ENCODE data around the gene DONSON.

The DONSON gene

GRCh38 chr21:33541756-33542639 is 46.5 kb downstream of the DONSON start, which contains the start of gene GART:
TSS of gene GART (minus strand) at chr21:33542117. CDS start at chr21:33539315, 2,802 bp downstream.
- no peak for DNase-seq (ENCODE audit: low read depth)
- TF ChIP-seq, protein P1, sequence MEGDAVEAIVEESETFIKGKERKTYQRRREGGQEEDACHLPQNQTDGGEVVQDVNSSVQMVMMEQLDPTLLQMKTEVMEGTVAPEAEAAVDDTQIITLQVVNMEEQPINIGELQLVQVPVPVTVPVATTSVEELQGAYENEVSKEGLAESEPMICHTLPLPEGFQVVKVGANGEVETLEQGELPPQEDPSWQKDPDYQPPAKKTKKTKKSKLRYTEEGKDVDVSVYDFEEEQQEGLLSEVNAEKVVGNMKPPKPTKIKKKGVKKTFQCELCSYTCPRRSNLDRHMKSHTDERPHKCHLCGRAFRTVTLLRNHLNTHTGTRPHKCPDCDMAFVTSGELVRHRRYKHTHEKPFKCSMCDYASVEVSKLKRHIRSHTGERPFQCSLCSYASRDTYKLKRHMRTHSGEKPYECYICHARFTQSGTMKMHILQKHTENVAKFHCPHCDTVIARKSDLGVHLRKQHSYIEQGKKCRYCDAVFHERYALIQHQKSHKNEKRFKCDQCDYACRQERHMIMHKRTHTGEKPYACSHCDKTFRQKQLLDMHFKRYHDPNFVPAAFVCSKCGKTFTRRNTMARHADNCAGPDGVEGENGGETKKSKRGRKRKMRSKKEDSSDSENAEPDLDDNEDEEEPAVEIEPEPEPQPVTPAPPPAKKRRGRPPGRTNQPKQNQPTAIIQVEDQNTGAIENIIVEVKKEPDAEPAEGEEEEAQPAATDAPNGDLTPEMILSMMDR (IDR thresholded peaks at IDR 0.05; ENCODE audit: control insufficient read depth, extremely low read depth, insufficient read depth): no peak
- peak within 1 kb of the TSS; percentile 69 for H3K4me3 ChIP-seq (ENCODE audit: low read depth, low read length)

DNA sequence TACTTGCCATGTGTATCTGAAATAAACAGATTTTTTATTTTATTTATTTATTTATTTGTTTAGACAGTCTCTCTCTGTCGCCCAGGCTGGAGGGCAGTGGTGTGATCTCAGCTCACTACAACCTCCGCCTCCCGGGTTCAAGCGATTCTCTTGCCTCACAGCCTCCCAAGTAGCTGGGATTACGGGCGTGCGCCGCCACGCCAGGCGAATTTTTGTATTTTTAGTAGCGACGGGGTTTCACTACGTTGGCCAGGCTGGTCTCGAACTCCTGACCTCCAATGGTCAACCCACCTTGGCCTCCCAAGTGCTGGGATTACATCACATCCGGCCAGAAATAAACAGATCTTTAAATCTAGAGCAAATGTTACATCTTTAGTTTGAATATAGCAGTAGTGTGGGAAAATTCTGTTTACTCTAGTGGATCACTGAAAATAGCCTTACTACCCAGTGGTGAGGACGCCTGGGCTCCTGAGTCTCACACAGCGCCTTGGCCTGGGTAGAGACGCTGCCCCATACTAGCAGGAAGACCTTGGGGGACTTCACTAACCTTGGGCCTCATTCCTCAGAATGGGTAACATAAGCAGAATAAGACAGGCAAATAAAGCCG is 47.3 kb downstream of the DONSON start:
- peak overlapping the region; percentile 69 for H3K4me3 ChIP-seq (ENCODE audit: low read depth, low read length)
- TF ChIP-seq, protein P1 (IDR thresholded peaks at IDR 0.05; ENCODE audit: control insufficient read depth, extremely low read depth, insufficient read depth): no peak
- no peak for DNase-seq (ENCODE audit: low read depth)

GRCh38 chr21:33540711-33541104 is 47.8 kb downstream of the DONSON start:
- peak overlapping the region; percentile 69 for H3K4me3 ChIP-seq (ENCODE audit: low read depth, low read length)
- no peak for DNase-seq (ENCODE audit: low read depth)
- TF ChIP-seq, protein P1 (IDR thresholded peaks at IDR 0.05; ENCODE audit: control insufficient read depth, extremely low read depth, insufficient read depth): no peak

- no peak overlapping the region for H3K4me3 ChIP-seq (ENCODE audit: low read depth, low read length)
- no peak for DNase-seq (ENCODE audit: low read depth)
- TF ChIP-seq, protein P1 (IDR thresholded peaks at IDR 0.05; ENCODE audit: control insufficient read depth, extremely low read depth, insufficient read depth): no peak
These were observed 48.9 kb downstream of the DONSON start for GRCh38 chr21:33539616-33540015.

DNA sequence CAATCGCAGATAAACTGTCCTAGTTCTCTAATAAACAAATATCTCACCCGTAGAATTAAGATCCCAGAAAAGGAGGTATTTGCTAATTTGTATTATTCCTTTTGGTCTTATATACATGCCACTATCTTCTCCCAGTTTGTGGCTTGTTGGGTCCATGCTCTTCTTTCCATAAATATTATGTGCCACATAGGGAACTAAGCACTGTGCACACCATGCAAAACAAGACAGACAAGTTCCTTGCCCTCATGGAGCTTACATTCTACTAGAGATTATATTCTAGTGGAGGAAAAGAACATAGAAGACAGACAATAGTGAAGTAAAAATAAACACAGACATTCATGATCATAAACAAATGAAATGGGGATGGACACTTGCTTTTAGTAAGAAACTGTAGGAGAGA is 51.3 kb downstream of the DONSON start:
- no peak overlapping the region for H3K4me3 ChIP-seq (ENCODE audit: low read depth, low read length)
- TF ChIP-seq, protein P1 (IDR thresholded peaks at IDR 0.05; ENCODE audit: control insufficient read depth, extremely low read depth, insufficient read depth): no peak

DNA sequence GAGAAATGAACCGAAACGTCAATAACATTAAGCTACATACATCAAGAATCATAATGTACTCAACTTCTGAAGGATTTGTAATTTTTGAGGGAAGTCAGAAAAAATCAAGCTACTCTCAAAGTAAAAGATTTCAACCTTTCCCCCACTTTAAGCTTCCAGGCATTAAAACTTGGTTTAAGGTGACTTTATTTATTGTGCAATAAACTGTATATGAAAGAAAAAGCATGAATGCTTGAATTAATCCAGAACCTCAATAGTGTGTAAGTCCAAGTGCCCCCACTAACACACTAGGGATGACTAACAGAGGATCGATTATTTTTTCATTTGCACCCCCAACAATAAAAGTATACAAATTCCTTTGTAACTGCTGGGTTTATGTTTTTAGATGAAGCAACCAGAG is 57.5 kb downstream of the DONSON start:
- no peak overlapping the region for H3K4me3 ChIP-seq (ENCODE audit: low read depth, low read length)
- TF ChIP-seq, protein P1 (IDR thresholded peaks at IDR 0.05; ENCODE audit: control insufficient read depth, extremely low read depth, insufficient read depth): no peak
- DNase-seq (ENCODE audit: low read depth): no peak

More for the DNA sequence above, 51.3 kb downstream of the DONSON start:
- DNase-seq (ENCODE audit: low read depth): no peak
